HepG2 (cell line): Measurements from ENCODE around the gene IL3RA. TPM values are rescaled to one million over a fixed set of nuclear protein-coding genes. Genes with fewer than 3 reads are reported as not detected.

ENCODE experiments used
- ATAC-seq: fragments of 200-7000 bp; cut with Tn5 transposase; 3 replicates; pipeline ENCODE4 v1.9.1; 2020; ENCODE audit warnings: mild to moderate bottlenecking, moderate library complexity
- BruUV-seq: library from RNA; stranded (reverse); fragments of 400-500 nt; replicated peaks from 2 replicates; lab custom pipeline; 2021; lab: Mats Ljungman, UMichigan
- CTCF ChIA-PET: fragments of 300-600 bp; formaldehyde crosslinking; extraction: SDS; loops from one replicate; lab custom pipeline; 2021; ENCODE audit warnings: low total read pairs, inconsistent platforms, low intra/inter-chr PET ratio; lab: Yijun Ruan, JAX
- POLR2A ChIA-PET: fragments of 350-600 bp; sonication (Branson Sonifier 250); formaldehyde crosslinking; loops from one replicate; lab custom pipeline; 2020; ENCODE audit warnings: antibody characterized with exemption, inconsistent platforms; lab: Yijun Ruan, JAX
- DNase-seq: peaks from one replicate; pipeline ENCODE4 v3.0.0-alpha.2; 2015; ENCODE audit warnings: low spot score
- FAIRE-seq: peaks from 3 replicates; lab custom pipeline; 2011; peaks lifted over from hg19 to GRCh38; lab: Jason Lieb, UNC
- H2AFZ ChIP-seq: one replicate; pipeline ENCODE4 v1.6.1; 2011; ENCODE audit warnings: low read length, inconsistent platforms
- H3K27ac ChIP-seq: fragments of 300-600 bp; 3 replicates; pipeline ENCODE4 v1.8.0; 2011; ENCODE audit warnings: mixed run types, mild to moderate bottlenecking, mixed read lengths, low read length, inconsistent platforms; ENCODE audit not compliant: insufficient read depth; ENCODE audit errors: extremely low read length
- H3K27me3 ChIP-seq, 2 experiments: fragments of 200-600 bp in 1 of 2; 2 replicates in 1 of 2; 3 replicates in 1 of 2; pipeline versions ENCODE4 v1.6.0 to v1.8.0; 2011; ENCODE audit warnings: low read length in 2 of 2, mild to moderate bottlenecking in 2 of 2, moderate library complexity in 2 of 2, inconsistent platforms in 1 of 2; ENCODE audit not compliant: insufficient read depth in 2 of 2, control insufficient read depth in 1 of 2
- H3K36me3 ChIP-seq, 2 experiments: fragments of 200-600 bp in 1 of 2; replicated peaks in 1 of 2; 2 replicates in 1 of 2; 3 replicates in 1 of 2; pipeline versions ENCODE4 v1.5.1 to v1.8.0; 2011; ENCODE audit warnings: low read length in 2 of 2, inconsistent platforms in 1 of 2; ENCODE audit not compliant: insufficient read depth in 2 of 2, control insufficient read depth in 1 of 2
- H3K4me1 ChIP-seq: 2 replicates; pipeline ENCODE4 v1.5.1; 2012; ENCODE audit warnings: low read length, inconsistent platforms; ENCODE audit not compliant: insufficient read depth
- H3K4me2 ChIP-seq: 2 replicates; pipeline ENCODE4 v1.6.0; 2011; ENCODE audit warnings: low read depth, low read length, inconsistent platforms
- H3K4me3 ChIP-seq, 3 experiments: fragments of 200-600 bp in 1 of 3; sonication (generic), shearing (Covaris generic) in 1 of 3; replicated peaks in 1 of 3; 2 replicates each; pipeline ENCODE4 v1.5.1; 2011 to 2016; ENCODE audit warnings: low read length in 3 of 3, inconsistent platforms in 2 of 3, low read depth in 2 of 3, mild to moderate bottlenecking in 2 of 3, control low read depth in 1 of 3, mixed read lengths in 1 of 3; ENCODE audit not compliant: insufficient read depth in 1 of 3
- H3K79me2 ChIP-seq: one replicate; pipeline ENCODE4 v1.6.1; 2011; ENCODE audit warnings: low read length, inconsistent platforms; ENCODE audit not compliant: insufficient read depth
- H3K9ac ChIP-seq: 2 replicates; pipeline ENCODE4 v1.6.0; 2011; ENCODE audit warnings: mild to moderate bottlenecking, low read depth, low read length, inconsistent platforms; ENCODE audit not compliant: insufficient read depth
- H3K9me3 ChIP-seq: 2 replicates; pipeline ENCODE4 v1.5.1; 2012; ENCODE audit warnings: mild to moderate bottlenecking, low read length
- H4K20me1 ChIP-seq: 2 replicates; pipeline ENCODE4 v1.6.0; 2011; ENCODE audit warnings: inconsistent platforms, mild to moderate bottlenecking, low read length, moderate library complexity; ENCODE audit not compliant: insufficient read depth
- ATF6 ChIP-seq: sonication (generic); formaldehyde crosslinking; conservative IDR thresholded peaks from 2 replicates; pipeline ENCODE4 v1.4.0; 2020; ENCODE audit warnings: missing genetic modification reagents
- CBX2 ChIP-seq, 2 experiments: fragments of 200-600 bp in 1 of 2; sonication (generic); formaldehyde crosslinking in 1 of 2; IDR thresholded peaks; 2 replicates each; pipeline versions ENCODE4 v1.7.0 to v1.8.1; 2018 to 2022; ENCODE audit warnings: low read depth in 2 of 2, low read length in 1 of 2, mild to moderate bottlenecking in 1 of 2, missing genetic modification reagents in 1 of 2
- FOXJ3 ChIP-seq: sonication (generic); formaldehyde crosslinking; IDR thresholded peaks from 2 replicates; pipeline ENCODE4 v1.4.0; 2020; ENCODE audit warnings: missing genetic modification reagents, mild to moderate bottlenecking, borderline replicate concordance
- FOXK1 ChIP-seq: sonication (generic); formaldehyde crosslinking; IDR thresholded peaks from 2 replicates; pipeline ENCODE4 v1.4.0; 2020; ENCODE audit warnings: low read depth, missing genetic modification reagents, borderline replicate concordance
- GTF2F1 ChIP-seq: fragments of 150-350 bp; IDR thresholded peaks from 2 replicates; pipeline ENCODE4 v1.6.1; 2014; ENCODE audit warnings: low read length
- KLF11 ChIP-seq: IDR thresholded peaks from 2 replicates; pipeline ENCODE4 v1.6.1; 2016; ENCODE audit warnings: missing compliant biosample characterization
- KLF15 ChIP-seq: sonication (generic); formaldehyde crosslinking; IDR thresholded peaks from 2 replicates; pipeline ENCODE4 v1.8.1; 2023; ENCODE audit warnings: borderline replicate concordance, mild to moderate bottlenecking, inconsistent platforms, missing genetic modification reagents, mixed read lengths
- MBD4 ChIP-seq: IDR thresholded peaks from 2 replicates; pipeline ENCODE4 v1.6.1; 2012; ENCODE audit warnings: low read length, inconsistent platforms, borderline replicate concordance
- PLRG1 ChIP-seq: fragments of 450-650 bp; conservative IDR thresholded peaks from 2 replicates; pipeline ENCODE4 v1.6.1; 2016
- PRPF4 ChIP-seq: fragments of 200-400 bp; formaldehyde crosslinking; IDR thresholded peaks from 2 replicates; pipeline ENCODE4 v1.6.1; 2016; ENCODE audit warnings: low read length, low read depth; ENCODE audit not compliant: poor library complexity, severe bottlenecking
- REXO4 ChIP-seq: sonication (generic); formaldehyde crosslinking; IDR thresholded peaks from 2 replicates; pipeline ENCODE4 v1.8.0; 2022; ENCODE audit warnings: missing genetic modification reagents, mild to moderate bottlenecking, borderline replicate concordance
- SP4 ChIP-seq: sonication (generic); formaldehyde crosslinking; IDR thresholded peaks from 2 replicates; pipeline ENCODE4 v1.8.1; 2023; ENCODE audit warnings: mild to moderate bottlenecking, missing genetic modification reagents
- THAP11 ChIP-seq: IDR thresholded peaks from 2 replicates; pipeline ENCODE4 v1.6.1; 2016; ENCODE audit warnings: missing biosample characterization, missing genetic modification reagents
- TOE1 ChIP-seq: sonication (generic); formaldehyde crosslinking; IDR thresholded peaks from 2 replicates; pipeline ENCODE4 v1.4.0; 2020; ENCODE audit warnings: mild to moderate bottlenecking, missing genetic modification reagents
- ZNF264 ChIP-seq: sonication (generic); formaldehyde crosslinking; IDR thresholded peaks from 2 replicates; pipeline ENCODE4 v1.4.0; 2020; ENCODE audit warnings: missing genetic modification reagents
- ZNF280D ChIP-seq: sonication (generic); formaldehyde crosslinking; IDR thresholded peaks from 2 replicates; pipeline ENCODE4 v1.5.1; 2020; ENCODE audit warnings: mild to moderate bottlenecking, missing genetic modification reagents
- ZNF326 ChIP-seq: sonication (generic); formaldehyde crosslinking; IDR thresholded peaks from 2 replicates; pipeline ENCODE4 v1.4.0; 2020; ENCODE audit warnings: missing genetic modification reagents, borderline replicate concordance
- ZNF441 ChIP-seq: sonication (generic); formaldehyde crosslinking; IDR thresholded peaks from 2 replicates; pipeline ENCODE4 v1.7.0; 2021; ENCODE audit warnings: missing genetic modification reagents, borderline replicate concordance
- ZNF501 ChIP-seq: sonication (generic); formaldehyde crosslinking; IDR thresholded peaks from 2 replicates; pipeline ENCODE4 v1.5.1; 2020; ENCODE audit warnings: mild to moderate bottlenecking, moderate library complexity, missing genetic modification reagents
- ZNF883 ChIP-seq: sonication (generic); formaldehyde crosslinking; IDR thresholded peaks from 2 replicates; pipeline ENCODE4 v1.5.1; 2020; ENCODE audit warnings: mild to moderate bottlenecking, missing genetic modification reagents; ENCODE audit errors: not compliant biosample characterization
- WGBS: methylation state at CpG from one replicate; pipeline ENCODE4 v1.1.6; 2017; ENCODE audit warnings: low lambda C conversion rate; 5-methylcytosine and 5-hydroxymethylcytosine counted together
- in situ Hi-C: cut with HindIII; loops from 2 replicates; pipeline ENCODE4 v1.10.0; 2017; ENCODE audit warnings: low pct_unique_long_range_greater_than_20kb; ENCODE audit not compliant: extremely low pct_ligation_motif_present
- intact Hi-C: fragments of 100-400 bp; cut with micrococcal nuclease; formaldehyde crosslinking; loops from one replicate; pipeline ENCODE4 v1.10.0; 2022; ENCODE audit not compliant: unreplicated experiment
- polyA plus RNA-seq, 8 experiments: library from polyadenylated mRNA; depleted of rRNA in 3 of 8; stranded (reverse) in 7 of 8; unstranded in 1 of 8; fragments of >200 nt; fragmentation: Illumina TruSeq in 4 of 8; extraction: Trizol in 4 of 8; gene quantifications; 2 replicates each; pipeline versions ENCODE4 v1.2.1 to v1.2.3, GENCODE V29; 2011 to 2016; ENCODE audit warnings: low read depth in 4 of 8, missing spikeins in 1 of 8, mixed read lengths in 1 of 8; ENCODE audit not compliant: insufficient read depth in 1 of 8
- total RNA-seq, 5 experiments: library from RNA; depleted of rRNA; stranded (reverse); fragments of >200 nt; fragmentation: Illumina TruSeq; extraction: Trizol; gene quantifications; 2 replicates each; pipeline ENCODE4 v1.2.3, GENCODE V29; 2016; ENCODE audit warnings: low read depth in 1 of 5

IL3RA gene
- total and polyA plus RNA-seq, 2 of the 13 experiments (the other 11 are each of a cell fraction or from before 2014, with no cell fraction given), result not detected

- FAIRE-seq (peak; percentile 21), DNase-seq (peak; percentile 92), ATAC-seq (peak; percentile 94)
- H3K9ac ChIP-seq, result peak within 1 kb of the TSS; percentile 99
- intact Hi-C loops, result loop anchor here (5.0 kb wide), 1 partner anchor 60 kb away; the partner anchor contains the start of gene ASMTL
- peak within 1 kb of the TSS; percentile 94 to 100 (median 96) for H3K4me3 ChIP-seq
- TSS peak; percentile 58 for BruUV-seq
- peaks cover 49% of the 10 kb centered on the region for H3K79me2 ChIP-seq
- ChIA-PET POLR2A (no interaction called here), CTCF (no interaction called here)
- no peaks in the 10 kb centered on the region; a peak in 1 of 5 replicates for H3K27me3 ChIP-seq
- H3K4me2 ChIP-seq, result peak within 1 kb of the TSS; percentile 100
- H3K36me3 ChIP-seq, result peaks cover 24 to 48% of the 10 kb centered on the region in 2 experiments
- peaks cover 50% of the 10 kb centered on the region for H3K4me1 ChIP-seq
- in situ Hi-C loops, result no loop called here
- peaks cover 57% of the 10 kb centered on the region for H4K20me1 ChIP-seq
- H3K9me3 ChIP-seq, result no peaks in the 10 kb centered on the region
- H2AFZ ChIP-seq, result no peak within 1 kb of the TSS
- no CpG with 5 or more reads among the region's 90 CpGs for WGBS
- peak within 1 kb of the TSS; percentile 99 for H3K27ac ChIP-seq
- TF ChIP-seq SP4 (CRISPR knock-in tag) (peak; percentile 99), ZNF501 (CRISPR knock-in tag) (peak; percentile 89), KLF15 (CRISPR knock-in tag) (0 out of 2 replicates have a peak, but pooled peaks have one; percentile 27), ZNF326 (CRISPR knock-in tag) (no peak), KLF11 (CRISPR knock-in tag) (no peak), PRPF4 (no peak), FOXK1 (CRISPR knock-in tag) (peak; percentile 72; the same call in 1 of the 2 replicates), MBD4 (no peak), GTF2F1 (peak; percentile 76), FOXJ3 (CRISPR knock-in tag) (no peak), ZNF441 (CRISPR knock-in tag) (0 out of 2 replicates have a peak, but pooled peaks have one; percentile 44), ZNF280D (no peak), CBX2 (IDR thresholded peaks at IDR 0.05; ENCODE audit: low read depth, low read length) (no peak), CBX2 (CRISPR knock-in tag; IDR thresholded peaks at IDR 0.05; ENCODE audit: low read depth) (no peak), PLRG1 (no peak), ZNF883 (CRISPR knock-in tag) (peak; percentile 60), ATF6 (no peak), REXO4 (no peak), TOE1 (no peak), ZNF264 (CRISPR knock-in tag) (peak; percentile 42; the same call in 1 of the 2 replicates), THAP11 (CRISPR knock-in tag) (peak; percentile 85)
Observed at GRCh38 chrX:1391707-1392375, 55.3 kb downstream of the IL3RA start, which contains the start of gene SLC25A6. Gene SLC25A6, minus strand, starts transcription at chrX:1392113. Its CDS starts 104 bp downstream, at chrX:1392009.
